H1 (cell line): Measurements from ENCODE around the gene E2F8. TPM values are rescaled to one million over a fixed set of nuclear protein-coding genes. Genes with fewer than 3 reads are reported as not detected.

Source experiments
- KDM1A ChIP-seq: fragments of 200-600, 300-600 bp; sonication (generic); IDR thresholded peaks from 2 replicates; pipeline ENCODE4 v1.7.1; 2016; ENCODE audit warnings: mild to moderate bottlenecking, low read length, borderline replicate concordance
- polyA plus RNA-seq, 7 experiments: library from polyadenylated mRNA; depleted of rRNA in 3 of 7; stranded (reverse) in 5 of 7; unstranded in 2 of 7; fragments of >200 nt in 5 of 7; fragments of 200-250 nt in 2 of 7; gene quantifications; 1 replicate in 5 of 7; 2 replicates in 1 of 7; 4 replicates in 1 of 7; pipeline versions ENCODE4 v1.2.1 to v1.2.3, GENCODE V29; 2011 to 2013; ENCODE audit warnings: missing spikeins in 2 of 7, mixed read lengths in 2 of 7
- total RNA-seq: library from RNA; stranded (reverse); fragmentation: NEBNext Ultra II Directional; extraction: Animal tissue kit (Norgen Biotek cat#: 25700); gene quantifications from 2 replicates; pipeline ENCODE4 v1.2.1, GENCODE V29; 2021
- TF ChIP-seq, protein P1 (sequence below): fragments of 300-600 bp; sonication (generic); IDR thresholded peaks from 2 replicates; pipeline ENCODE4 v1.7.1; 2012; ENCODE audit warnings: low read length, moderate library complexity, mild to moderate bottlenecking, inconsistent platforms; ENCODE audit not compliant: insufficient replicate concordance

The E2F8 gene
- total and polyA plus RNA-seq, 2 of the 8 experiments (the other 6 are each of a cell fraction or from before 2014, with no cell fraction given) = 5.4 to 11.4 TPM

DNA sequence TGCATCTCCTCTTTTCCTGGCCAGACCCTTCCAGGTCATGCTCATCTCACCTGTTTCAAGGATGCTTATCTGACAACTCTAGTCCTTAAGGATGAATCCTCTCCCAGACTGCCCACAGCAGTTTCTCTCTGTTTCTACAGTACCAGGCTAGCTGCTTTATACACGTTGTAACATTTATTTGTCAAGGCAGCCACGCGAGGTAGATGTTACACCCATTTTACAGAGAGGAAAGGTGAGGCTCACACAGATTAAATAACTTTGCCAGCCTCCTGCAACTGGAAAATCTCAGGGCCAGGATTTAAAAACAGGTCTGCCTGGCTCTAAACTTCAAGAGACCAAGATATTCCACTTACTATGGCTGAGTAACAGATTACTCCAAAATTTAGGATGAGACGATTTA, 45.7 kb upstream of the E2F8 start (continued):
- TF ChIP-seq, protein P1, sequence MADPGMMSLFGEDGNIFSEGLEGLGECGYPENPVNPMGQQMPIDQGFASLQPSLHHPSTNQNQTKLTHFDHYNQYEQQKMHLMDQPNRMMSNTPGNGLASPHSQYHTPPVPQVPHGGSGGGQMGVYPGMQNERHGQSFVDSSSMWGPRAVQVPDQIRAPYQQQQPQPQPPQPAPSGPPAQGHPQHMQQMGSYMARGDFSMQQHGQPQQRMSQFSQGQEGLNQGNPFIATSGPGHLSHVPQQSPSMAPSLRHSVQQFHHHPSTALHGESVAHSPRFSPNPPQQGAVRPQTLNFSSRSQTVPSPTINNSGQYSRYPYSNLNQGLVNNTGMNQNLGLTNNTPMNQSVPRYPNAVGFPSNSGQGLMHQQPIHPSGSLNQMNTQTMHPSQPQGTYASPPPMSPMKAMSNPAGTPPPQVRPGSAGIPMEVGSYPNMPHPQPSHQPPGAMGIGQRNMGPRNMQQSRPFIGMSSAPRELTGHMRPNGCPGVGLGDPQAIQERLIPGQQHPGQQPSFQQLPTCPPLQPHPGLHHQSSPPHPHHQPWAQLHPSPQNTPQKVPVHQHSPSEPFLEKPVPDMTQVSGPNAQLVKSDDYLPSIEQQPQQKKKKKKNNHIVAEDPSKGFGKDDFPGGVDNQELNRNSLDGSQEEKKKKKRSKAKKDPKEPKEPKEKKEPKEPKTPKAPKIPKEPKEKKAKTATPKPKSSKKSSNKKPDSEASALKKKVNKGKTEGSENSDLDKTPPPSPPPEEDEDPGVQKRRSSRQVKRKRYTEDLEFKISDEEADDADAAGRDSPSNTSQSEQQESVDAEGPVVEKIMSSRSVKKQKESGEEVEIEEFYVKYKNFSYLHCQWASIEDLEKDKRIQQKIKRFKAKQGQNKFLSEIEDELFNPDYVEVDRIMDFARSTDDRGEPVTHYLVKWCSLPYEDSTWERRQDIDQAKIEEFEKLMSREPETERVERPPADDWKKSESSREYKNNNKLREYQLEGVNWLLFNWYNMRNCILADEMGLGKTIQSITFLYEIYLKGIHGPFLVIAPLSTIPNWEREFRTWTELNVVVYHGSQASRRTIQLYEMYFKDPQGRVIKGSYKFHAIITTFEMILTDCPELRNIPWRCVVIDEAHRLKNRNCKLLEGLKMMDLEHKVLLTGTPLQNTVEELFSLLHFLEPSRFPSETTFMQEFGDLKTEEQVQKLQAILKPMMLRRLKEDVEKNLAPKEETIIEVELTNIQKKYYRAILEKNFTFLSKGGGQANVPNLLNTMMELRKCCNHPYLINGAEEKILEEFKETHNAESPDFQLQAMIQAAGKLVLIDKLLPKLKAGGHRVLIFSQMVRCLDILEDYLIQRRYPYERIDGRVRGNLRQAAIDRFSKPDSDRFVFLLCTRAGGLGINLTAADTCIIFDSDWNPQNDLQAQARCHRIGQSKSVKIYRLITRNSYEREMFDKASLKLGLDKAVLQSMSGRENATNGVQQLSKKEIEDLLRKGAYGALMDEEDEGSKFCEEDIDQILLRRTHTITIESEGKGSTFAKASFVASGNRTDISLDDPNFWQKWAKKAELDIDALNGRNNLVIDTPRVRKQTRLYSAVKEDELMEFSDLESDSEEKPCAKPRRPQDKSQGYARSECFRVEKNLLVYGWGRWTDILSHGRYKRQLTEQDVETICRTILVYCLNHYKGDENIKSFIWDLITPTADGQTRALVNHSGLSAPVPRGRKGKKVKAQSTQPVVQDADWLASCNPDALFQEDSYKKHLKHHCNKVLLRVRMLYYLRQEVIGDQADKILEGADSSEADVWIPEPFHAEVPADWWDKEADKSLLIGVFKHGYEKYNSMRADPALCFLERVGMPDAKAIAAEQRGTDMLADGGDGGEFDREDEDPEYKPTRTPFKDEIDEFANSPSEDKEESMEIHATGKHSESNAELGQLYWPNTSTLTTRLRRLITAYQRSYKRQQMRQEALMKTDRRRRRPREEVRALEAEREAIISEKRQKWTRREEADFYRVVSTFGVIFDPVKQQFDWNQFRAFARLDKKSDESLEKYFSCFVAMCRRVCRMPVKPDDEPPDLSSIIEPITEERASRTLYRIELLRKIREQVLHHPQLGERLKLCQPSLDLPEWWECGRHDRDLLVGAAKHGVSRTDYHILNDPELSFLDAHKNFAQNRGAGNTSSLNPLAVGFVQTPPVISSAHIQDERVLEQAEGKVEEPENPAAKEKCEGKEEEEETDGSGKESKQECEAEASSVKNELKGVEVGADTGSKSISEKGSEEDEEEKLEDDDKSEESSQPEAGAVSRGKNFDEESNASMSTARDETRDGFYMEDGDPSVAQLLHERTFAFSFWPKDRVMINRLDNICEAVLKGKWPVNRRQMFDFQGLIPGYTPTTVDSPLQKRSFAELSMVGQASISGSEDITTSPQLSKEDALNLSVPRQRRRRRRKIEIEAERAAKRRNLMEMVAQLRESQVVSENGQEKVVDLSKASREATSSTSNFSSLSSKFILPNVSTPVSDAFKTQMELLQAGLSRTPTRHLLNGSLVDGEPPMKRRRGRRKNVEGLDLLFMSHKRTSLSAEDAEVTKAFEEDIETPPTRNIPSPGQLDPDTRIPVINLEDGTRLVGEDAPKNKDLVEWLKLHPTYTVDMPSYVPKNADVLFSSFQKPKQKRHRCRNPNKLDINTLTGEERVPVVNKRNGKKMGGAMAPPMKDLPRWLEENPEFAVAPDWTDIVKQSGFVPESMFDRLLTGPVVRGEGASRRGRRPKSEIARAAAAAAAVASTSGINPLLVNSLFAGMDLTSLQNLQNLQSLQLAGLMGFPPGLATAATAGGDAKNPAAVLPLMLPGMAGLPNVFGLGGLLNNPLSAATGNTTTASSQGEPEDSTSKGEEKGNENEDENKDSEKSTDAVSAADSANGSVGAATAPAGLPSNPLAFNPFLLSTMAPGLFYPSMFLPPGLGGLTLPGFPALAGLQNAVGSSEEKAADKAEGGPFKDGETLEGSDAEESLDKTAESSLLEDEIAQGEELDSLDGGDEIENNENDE = no peak
- 0 out of 2 replicates have a peak, but pooled peaks have one; percentile 34 for TF ChIP-seq KDM1A
